HG03457 (cell line): ENCODE measurements around the gene TM4SF18.

Experiments used
- ATAC-seq: cut with Tn5 transposase; IDR thresholded peaks from one replicate; pipeline ENCODE4 v1.9.1; 2021; ENCODE audit warnings: moderate number of reproducible peaks; ENCODE audit not compliant: unreplicated experiment

The TM4SF18 gene

DNA sequence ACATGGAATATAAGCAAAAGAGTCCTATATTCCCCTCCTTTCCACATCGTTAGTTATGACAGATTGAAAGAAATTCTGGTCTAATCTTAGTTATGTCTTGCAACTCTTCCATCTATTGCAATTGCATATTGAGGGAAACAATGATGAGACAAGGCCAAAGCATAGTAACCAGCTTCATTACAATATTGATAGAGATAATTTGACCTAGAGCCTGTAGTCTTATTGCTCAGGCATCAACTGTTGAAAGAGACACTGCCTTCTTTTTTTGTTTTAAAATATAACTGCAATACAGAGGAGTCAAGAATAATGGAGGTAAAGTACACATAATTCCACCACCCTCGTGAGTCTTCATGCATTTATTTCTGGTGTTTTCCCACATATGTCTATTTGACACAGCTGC lies 2.0 kb downstream of the TM4SF18 start:
- ATAC-seq: no peak

GRCh38 chr3:149330609-149331331 lies 2.7 kb downstream of the TM4SF18 start:
- ATAC-seq: no peak

DNA sequence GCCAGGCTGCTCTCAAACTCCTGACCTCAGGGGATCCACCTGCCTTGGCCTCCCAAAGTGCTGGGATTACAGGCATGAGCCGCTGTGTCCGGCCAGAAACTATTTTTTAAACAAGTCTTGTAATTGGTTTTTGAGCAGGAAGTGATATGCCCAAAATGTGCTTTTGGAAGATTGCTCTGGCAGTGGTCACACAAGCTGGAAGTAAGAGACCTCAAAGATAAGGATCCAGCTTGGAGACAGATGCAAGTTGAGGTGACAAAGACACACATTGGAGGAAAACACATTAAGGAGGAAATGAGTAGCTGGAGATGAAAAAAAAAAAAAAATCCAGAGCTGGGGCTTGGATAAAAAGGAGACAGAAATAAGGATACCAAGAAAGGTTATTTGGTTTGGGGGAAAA lies 6.3 kb downstream of the TM4SF18 start:
- ATAC-seq: no peak

- ATAC-seq: no peak
These were observed 7.9 kb downstream of the TM4SF18 start for GRCh38 chr3:149325581-149325980.

DNA sequence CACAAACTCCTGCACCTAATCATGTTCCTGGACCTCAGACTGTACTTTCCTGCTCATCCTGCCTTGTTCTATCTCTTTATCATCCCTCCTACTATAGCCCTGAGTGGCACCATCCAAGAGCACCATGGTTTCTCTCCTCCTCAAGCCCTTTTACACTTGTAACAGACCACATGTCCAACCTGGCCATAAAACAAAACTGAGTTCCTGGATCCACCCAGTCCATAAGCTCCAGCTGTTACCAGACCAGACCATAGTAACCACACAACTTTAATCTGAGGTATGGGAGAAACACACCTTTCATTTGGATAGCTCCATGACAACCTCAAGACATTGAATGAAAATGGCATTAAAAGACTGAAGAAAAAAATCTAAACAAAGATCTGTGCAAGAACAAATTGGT lies 9.1 kb downstream of the TM4SF18 start:
- no peak for ATAC-seq

DNA sequence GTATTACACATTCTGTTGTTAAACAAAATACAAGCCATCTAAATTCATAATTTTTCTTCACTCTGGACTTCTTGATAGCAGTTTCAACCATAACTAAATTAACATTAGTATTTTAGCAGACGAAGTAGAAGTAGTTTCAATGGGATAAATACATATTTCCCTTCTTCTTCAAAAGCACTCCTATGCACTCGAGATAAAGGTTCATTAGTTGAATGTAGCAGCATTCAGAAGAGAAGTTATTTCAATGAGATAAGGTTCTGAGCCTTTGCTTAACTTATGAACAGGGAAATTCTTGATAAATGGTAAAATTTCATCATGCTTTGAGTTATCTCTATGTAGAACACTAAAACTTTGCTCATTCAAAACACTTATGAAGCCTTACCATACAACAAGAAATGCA lies 11.8 kb downstream of the TM4SF18 start:
- no peak for ATAC-seq

DNA sequence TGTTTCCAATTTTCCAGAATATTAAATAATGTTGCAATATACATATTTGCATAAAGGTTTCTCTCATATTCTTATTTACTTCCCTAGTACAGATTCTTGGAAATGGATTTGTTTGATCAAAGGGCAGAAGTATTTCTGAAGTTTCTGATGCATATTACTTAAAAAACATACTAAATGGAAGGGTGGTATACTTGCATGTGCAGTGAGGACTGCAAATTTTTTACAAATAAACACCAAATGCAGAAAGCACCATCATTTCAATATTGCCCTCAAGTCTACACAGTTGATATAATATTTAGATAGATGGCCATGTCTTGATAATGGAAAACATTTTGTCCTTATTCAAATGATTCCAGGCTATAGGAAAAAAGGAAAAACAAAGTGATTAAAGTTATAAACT lies 12.3 kb downstream of the TM4SF18 start:
- no peak for ATAC-seq

- ATAC-seq: no peak
These were observed 13.7 kb downstream of the TM4SF18 start for GRCh38 chr3:149319750-149320149.

GRCh38 chr3:149317072-149317471 lies 16.4 kb downstream of the TM4SF18 start:
- ATAC-seq: no peak

- no peak for ATAC-seq
These were observed 17.0 kb downstream of the TM4SF18 start for GRCh38 chr3:149316437-149316836.

DNA sequence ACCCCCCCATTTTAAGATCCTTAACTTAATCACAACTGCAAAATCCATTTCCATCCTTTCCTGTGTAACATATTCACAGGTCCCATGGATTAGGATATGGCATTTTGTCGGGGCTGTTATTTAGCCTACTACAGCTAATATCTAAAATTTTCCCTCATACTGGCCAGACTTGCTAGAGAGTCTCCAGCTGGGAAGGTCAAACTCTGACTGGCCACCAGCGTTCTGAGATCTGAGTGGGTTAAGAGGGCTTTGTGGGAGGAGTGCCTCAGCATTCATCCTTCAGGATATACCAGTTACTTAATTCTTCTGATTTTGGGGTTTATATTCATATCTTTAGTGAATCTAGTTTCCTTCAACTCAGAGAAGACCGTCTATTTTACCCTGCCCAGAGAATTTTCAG lies 17.7 kb downstream of the TM4SF18 start:
- ATAC-seq: no peak

DNA sequence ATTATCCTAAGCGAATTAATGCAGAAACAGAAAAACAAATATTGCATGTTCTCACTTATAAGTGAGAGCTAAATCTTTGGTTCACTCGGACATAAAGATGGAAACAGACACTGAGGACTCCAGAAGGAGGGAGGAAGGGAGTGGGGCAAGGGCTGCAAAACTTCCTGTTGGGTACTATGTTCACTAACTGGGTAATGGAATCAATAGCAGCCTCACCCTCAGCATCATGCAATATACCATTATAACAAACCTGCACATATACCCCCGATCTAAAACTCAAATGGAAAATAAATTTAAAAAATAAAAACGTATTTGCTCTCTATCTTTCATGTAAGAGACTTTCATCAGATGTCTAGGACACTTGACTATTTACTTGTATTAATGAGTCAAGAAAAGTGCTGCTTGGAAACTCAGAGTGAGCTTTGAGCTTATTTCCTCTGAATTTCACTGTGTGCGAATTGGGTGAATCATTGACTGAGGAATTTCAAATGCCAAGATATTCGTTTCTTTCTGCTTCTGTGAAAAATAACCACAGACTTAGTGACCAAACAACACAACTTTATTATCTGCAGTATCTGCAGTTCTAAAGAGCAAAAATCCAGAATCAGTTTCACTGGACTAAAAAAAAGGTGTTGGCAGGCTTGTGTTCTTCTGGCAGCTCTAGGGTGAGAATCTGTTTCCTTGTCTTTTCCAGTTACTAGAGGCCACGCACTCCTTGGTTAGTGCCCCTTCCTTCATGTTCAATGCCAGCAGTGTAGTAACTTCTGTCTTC lies 18.4 kb downstream of the TM4SF18 start:
- ATAC-seq: no peak

- no peak for ATAC-seq
These were observed 19.9 kb downstream of the TM4SF18 start for GRCh38 chr3:149313542-149313941.

DNA sequence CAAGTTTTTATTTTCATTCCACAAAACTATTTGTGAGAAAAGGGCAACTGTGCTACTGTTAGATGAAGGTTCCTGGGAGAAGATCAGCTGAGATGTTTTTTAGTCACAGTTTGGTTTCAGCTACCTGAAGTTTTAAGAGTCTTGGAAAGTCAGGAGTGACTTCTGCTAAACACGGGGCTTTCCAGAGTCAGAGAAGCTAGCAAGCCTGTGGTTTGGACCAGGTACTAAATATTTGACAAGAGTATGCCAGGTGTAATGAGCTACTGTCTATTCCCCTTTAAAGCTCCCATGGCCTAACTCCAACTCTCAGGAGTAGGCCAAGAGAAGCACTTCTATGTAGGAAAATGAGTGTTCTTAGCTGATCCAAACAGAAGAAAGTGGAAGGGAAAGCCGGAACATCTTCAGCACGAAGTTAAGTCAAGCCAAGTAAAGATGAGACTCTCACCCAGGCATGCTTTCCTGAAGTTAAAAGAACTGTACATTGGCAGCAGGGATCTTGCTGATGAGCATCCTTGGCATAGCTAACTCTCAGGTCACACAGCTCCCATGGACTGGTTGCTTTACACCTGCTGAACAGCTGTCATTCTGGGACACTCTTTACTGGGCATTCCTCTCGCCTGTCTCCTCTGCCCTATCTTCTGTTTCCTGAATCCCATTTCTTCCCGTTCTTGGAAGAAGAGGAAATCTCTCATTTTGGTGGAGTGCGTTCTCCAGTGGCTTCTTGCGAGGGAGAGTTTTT lies 22.5 kb downstream of the TM4SF18 start:
- ATAC-seq: no peak

- ATAC-seq: no peak
These were observed 26.0 kb downstream of the TM4SF18 start for GRCh38 chr3:149307435-149307783.

DNA sequence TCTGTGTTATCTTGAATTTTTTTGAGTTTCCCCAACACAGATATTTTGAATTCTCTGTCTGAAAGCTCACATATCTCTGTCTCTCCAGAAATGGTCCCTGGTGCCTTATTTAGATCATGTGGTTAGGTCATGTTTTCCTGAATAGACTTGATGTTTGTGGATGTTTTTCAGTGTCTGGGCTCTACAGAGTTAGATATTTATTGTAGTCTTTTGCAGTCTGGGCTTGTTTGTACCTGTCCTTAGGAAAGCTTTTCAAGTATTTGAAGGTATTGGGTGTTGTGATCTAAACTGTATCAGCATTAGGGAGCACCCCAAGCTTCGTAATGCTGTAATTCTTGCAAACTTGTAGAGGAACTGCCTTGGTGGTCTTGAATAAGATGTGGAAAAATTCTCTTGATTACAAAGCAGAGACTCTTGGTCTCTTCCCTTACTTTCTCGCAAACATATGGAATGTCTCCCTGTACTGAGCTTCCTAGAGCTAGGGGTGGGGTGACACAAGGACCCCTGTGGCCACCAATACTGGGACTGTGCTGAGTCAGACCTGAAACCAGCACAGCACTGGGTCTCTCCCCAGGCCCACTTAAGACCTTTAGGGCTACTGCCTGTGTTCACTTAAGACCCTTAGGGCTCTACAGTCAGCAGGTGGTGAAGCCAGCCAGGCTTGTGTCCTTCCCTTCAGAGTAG lies 26.5 kb downstream of the TM4SF18 start:
- no peak for ATAC-seq

GRCh38 chr3:149305376-149305775 lies 28.1 kb downstream of the TM4SF18 start:
- no peak for ATAC-seq

GRCh38 chr3:149299938-149300801 lies 33.3 kb downstream of the TM4SF18 start:
- ATAC-seq: no peak

DNA sequence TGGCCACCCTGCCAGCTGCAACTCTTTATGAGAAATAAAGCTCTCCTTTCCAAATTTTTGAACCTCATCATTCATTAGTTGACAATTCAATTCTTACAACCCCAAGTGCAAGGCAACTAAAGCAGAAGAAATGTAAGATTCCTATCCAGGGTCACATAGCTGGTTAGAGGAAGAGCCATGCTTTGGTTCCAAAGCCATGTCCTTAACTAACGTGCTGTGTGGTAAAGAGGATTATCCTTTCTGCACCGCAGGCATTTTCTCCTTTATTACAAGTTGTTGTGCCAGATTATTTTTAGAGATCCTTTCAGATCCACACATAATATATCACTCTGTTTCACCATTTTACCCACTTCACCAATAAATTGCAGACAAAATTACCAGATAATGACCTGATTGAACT lies 36.5 kb downstream of the TM4SF18 start:
- ATAC-seq: no peak

- no peak for ATAC-seq
These were observed 40.8 kb downstream of the TM4SF18 start for GRCh38 chr3:149292666-149293065.
